Stimulated activated CD4-positive, alpha-beta T cell treated with anti-CD3 and anti-CD28 coated beads, Interleukin-1b, Interleukin-23, amount 100 ng/mL, for 4 hours (primary cell): ENCODE data around the gene QSER1.
A peak's percentile ranks its signal among the peaks of the same experiment; 100 is the strongest.
"Not testable (repeated sequence)": the region's sequence is repeated elsewhere in the genome, so short reads cannot be mapped to it uniquely, and the experiment has no call there.

Experiments
- DNase-seq, 2 donors: peaks; one replicate each; pipeline ENCODE4 v3.0.0-alpha.2; 2020; ENCODE audit warnings: low read depth in 2 of 2

QSER1 gene

DNA sequence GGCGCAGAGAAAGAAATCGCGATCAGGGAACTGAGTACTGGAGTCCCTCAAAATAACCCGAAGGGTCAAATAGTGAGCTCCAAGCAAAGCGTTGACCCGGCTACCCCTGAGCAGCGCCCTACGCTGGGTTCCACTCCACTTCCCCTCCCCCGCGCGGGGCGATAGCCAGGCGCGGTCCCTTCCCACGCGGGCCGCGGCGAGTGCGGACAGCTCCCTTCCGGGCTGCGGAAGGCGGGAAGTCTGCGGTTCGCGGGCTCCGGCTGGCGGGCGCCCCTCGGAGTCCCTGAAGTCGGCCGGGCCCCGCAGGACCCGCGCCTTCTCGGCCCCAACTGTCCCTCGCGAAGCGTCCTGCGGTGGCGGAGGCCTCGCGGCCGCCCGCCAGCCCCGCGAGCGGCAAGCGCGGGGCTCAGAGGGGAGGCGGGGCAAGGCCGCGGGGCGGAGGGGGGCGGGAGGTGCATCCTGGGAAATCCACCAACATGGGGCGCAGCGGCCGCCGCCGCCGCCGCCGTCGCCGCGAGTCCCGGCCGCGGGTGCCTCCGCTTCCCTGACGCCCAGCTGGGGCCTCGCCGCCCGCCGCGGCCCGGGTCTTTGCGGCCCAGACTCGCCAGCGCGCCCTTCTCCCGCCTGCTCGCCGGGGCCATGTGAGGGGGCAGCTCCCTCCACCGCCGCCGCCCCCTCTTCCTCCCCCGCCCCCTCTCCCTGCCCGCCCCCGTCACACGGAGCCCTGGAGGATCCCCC is at the start of gene QSER1:
QSER1 (plus strand) TSS at position 457 of the 738 bp plus-strand sequence. CDS start 315 bp downstream, outside the sequence.
- DNase-seq, result peak; percentile 58 to 71

DNA sequence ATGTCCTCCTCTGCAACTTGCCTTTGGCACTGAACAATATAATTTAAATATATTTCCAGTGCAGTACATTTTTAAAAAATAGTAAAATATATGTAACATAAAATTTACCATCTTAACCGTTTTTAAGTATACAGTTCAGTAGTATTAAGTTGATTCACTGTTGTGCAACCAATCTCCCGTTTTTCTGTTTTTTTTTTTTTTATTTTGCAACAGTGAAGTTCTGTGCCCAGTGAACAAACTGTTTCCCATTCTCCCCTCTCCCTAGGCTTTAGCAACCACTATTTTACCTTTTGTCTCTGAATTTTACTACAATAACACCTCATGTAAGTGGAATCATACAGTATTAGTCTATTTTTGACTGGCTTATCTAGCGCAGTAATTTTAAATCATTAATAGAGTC is 49.1 kb upstream of the QSER1 start:
- DNase-seq, result no peak

GRCh38 chr11:32847511-32847910 is 45.1 kb upstream of the QSER1 start:
- no peak for DNase-seq

DNA sequence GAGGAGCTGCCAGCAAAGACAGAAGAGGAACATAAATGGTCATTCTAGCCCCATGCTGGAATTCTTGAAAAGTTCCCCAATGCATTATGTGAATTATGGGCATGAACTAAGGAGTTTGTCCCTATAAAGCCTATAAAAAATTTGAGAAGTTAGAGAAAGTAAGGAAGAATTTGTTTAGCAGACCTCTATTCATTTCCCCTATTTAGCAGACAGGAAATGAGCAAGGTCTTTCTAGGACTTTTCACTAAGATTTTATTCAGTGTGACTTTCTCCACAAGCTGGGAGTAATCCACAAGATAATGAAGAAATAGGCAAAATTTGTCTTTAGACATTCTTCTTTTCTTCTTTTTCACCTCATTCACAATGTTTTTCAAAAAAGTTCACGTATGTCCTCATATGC is 42.9 kb upstream of the QSER1 start:
- no peak for DNase-seq

GRCh38 chr11:32851251-32851650 is 41.4 kb upstream of the QSER1 start:
- DNase-seq, result no peak

DNA sequence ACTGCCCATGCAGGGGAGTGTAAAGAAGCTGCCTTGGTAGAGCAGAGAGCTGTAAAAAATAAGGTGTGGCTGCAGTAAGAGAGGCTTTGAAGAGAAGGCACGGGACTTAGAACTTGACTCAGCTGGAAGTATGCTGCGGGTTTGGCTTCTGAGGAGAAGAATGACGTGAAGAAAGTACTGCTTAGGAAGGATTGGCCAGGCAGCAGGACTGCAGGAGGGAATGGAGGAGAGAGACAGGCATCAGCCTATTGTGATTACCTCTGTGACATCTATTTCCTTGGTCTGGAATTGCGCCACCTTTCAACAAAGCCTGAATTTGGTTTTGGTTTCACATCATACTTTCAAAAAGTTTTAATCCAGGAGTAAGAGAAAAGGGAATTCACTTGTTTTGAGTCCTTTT is 40.4 kb upstream of the QSER1 start:
- no peak for DNase-seq

DNA sequence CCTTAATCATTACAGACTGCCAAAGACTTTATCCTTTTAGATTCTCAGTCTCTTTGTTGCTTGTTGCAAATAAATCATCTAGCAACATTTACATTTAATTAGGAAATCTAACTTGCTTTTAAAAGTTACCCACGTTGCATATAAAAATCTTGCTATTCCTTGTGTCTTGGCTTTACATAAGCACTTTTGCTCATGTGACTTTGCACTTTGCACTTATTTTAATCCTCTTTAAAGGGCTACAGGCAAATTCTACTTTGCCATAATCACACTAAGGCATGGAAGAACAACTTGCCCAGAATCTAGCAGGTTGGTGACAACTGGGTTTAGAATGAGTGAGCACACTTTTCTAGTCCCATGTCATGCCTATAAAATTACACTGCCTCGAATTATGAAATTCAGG is 37.0 kb upstream of the QSER1 start:
- no peak for DNase-seq

DNA sequence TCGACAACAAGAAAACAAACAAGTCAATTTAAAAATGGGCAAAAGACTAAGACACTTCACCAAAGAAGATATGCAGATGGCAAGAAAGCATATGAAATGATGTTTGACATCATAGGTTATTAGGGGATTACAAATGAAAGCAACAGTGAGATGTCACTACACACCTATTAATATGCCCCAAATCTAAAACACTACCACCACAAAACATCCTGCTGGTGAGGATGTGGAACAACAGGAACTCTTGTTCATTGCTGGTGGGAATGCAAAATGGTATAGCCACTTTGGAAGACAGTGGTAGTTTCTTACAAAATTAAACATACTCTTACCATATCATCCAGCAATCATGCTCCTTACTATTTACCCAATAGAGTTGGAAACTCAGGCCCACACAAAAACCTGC is 33.9 kb upstream of the QSER1 start:
- DNase-seq, result no peak

GRCh38 chr11:32861850-32862577 is 30.6 kb upstream of the QSER1 start:
- no peak for DNase-seq

GRCh38 chr11:32864555-32864954 is 28.1 kb upstream of the QSER1 start:
- no peak for DNase-seq

DNA sequence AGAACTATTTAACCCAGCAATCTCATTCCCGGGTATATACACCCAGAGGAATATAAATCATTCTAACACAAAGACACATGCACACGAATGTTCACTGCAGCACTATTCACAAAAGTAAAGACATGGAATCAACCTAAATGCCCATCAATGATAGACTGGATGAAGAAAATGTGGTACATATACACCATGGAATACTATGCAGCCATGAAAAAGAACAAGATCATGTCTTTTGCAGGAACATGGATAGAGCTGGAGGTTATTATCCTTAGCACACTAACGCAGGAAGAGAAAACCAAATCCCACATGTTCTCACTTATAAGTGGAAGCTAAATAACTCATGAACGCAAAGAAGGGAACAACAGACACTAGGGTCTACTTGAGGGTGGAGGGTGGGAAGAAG is 23.9 kb upstream of the QSER1 start:
- DNase-seq, result not testable (repeated sequence)

DNA sequence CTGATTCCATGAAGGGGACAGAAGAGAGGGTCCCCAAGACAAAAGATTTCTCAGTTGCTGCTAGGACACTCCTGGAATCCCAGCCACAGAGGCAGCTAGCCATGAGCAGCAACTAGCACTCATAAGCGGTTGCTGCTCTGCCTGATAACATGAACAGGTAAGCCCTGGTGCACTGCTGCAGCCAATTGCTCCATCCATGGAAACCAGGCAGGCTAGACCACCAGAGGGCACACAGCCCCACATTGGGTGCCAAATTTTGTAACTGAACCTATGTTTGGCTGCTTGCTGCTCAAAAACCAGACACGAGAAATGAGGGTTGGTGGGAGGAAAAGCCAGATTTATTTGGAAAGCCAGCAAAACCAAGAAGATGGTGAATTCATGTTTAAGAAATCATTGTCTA is 21.9 kb upstream of the QSER1 start:
- DNase-seq, result peak; percentile 15 to 17

GRCh38 chr11:32874132-32874531 is 18.5 kb upstream of the QSER1 start:
- DNase-seq, result no peak

GRCh38 chr11:32881286-32881685 is 11.3 kb upstream of the QSER1 start:
- DNase-seq, result no peak

- DNase-seq, result no peak
These were observed 9.2 kb upstream of the QSER1 start for GRCh38 chr11:32883421-32883820.

DNA sequence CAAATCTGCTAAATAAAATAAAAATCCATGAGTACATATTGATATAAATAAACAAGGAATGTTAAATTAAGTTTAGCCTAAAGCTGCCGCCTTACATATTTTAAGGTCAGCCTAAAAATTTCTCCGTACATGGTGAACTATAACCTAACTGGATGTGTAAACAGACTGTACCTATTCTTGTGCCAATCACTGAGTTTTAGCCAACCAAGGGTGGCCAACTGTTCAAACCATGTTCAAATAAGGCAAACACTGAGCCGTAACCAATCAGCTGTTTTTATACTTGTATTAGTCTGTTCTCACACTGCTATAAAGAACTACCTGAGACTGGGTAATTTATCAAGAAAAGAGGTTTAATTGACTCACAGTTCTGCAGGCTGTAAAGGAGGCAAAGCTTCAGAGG is 8.6 kb upstream of the QSER1 start:
- DNase-seq, result no peak

GRCh38 chr11:32884770-32885384 is 7.7 kb upstream of the QSER1 start:
- DNase-seq, result no peak

DNA sequence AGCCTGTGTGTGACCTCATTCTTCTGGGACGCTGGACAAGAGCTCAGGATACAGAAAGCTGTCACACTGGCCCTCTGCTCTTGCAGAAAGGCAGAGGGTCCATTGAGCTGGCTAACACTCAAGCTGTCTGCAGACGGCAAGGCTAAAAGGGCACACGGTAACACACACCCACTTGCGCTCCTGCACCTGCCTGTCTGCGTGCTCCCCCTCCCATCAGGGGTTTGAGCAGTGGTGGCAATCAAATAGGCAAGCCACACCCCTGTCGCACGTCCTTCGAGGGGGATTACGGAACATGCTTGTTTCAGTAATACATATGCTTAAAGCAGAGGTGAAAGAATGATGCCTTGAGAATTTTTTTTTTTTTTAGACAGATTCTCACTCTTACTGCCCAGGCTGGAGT is 7.1 kb upstream of the QSER1 start:
- DNase-seq, result no peak

DNA sequence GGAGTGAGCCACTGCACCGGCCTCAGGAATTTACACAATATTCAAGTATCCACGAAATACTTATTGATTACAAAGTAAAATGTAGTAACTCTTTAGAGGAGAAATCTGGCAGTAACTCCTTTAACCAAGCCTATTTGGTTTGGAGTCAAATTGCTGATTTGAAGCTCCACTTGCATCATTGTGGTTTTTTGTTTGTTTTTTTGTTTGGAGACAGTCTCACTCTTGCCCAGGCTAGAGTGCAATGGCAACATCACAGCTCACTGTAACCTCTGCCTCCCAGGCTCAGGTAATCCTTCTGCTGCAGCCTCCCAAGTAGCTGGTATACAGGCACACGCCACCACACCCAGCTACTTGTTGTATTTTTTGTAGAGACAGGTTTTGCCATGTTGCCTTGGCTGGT is 6.4 kb upstream of the QSER1 start:
- DNase-seq, result no peak

- not testable (repeated sequence) for DNase-seq
These were observed 4.8 kb upstream of the QSER1 start for GRCh38 chr11:32887707-32888383.

DNA sequence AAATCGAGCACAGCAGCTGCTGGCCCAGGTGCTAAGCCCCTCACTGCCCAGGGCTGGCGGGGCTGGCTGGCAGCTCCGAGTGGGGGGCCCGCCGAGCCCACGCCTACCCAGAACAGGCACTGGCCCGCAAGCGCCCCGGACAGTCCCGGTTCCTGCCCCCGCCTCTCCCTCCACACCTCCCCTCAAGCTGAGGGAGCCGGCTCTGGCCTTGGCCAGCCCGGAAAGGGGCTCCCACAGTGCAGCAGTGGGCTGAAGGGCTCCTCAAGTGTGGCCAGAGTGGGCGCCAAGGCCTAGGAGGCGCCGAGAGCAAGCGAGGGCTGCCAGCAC is 4.3 kb upstream of the QSER1 start:
- DNase-seq, result not testable (repeated sequence)

- no peak for DNase-seq
These were observed 3.8 kb upstream of the QSER1 start for GRCh38 chr11:32888805-32889204.
